B cell (primary cell): ENCODE measurements around the gene UTP11. TPM values are rescaled to one million over a fixed set of nuclear protein-coding genes. Genes with fewer than 3 reads are reported as not detected.

ENCODE experiments used
- ATAC-seq: fragments of 200-7000 bp; cut with Tn5 transposase; one replicate; pipeline ENCODE4 v1.10.0; 2021; ENCODE audit warnings: low read depth, mild to moderate bottlenecking, moderate number of reproducible peaks, moderate library complexity
- CTCF ChIA-PET: fragments of 350-600 bp; sonication (Branson Sonifier 250); formaldehyde crosslinking; loops from one replicate; lab custom pipeline; 2021; ENCODE audit warnings: antibody characterized with exemption, inconsistent platforms; lab: Charles Lee
- POLR2A ChIA-PET: fragments of 350-600 bp; sonication (Branson Sonifier 250); formaldehyde crosslinking; loops from one replicate; lab custom pipeline; 2021; ENCODE audit warnings: antibody characterized with exemption; lab: Charles Lee
- DNase-seq: peaks from one replicate; pipeline ENCODE4 v3.0.0; 2013
- H2AFZ ChIP-seq: 2 replicates; pipeline ENCODE4 v1.6.1; 2012; ENCODE audit warnings: mild to moderate bottlenecking, low read depth, low read length; ENCODE audit not compliant: insufficient read depth, poor library complexity, severe bottlenecking
- H3K27ac ChIP-seq, 2 donors: 1 replicate in 1 of 2; 2 replicates in 1 of 2; pipeline ENCODE4 v1.5.1; 2012 to 2013; ENCODE audit warnings: low read length in 2 of 2, mild to moderate bottlenecking in 2 of 2, moderate library complexity in 1 of 2
- H3K27me3 ChIP-seq, 4 experiments: fragments of 200-600 bp in 1 of 4; sonication (generic) in 1 of 4; replicated peaks in 1 of 4; 1 replicate in 2 of 4; 2 replicates in 2 of 4; pipeline versions ENCODE4 v1.6.1 to v1.7.0; 2013 to 2016; ENCODE audit warnings: low read length in 3 of 4, mild to moderate bottlenecking in 2 of 4, mixed read lengths in 1 of 4, moderate library complexity in 1 of 4; ENCODE audit not compliant: insufficient read depth in 4 of 4, control insufficient read depth in 3 of 4; ENCODE audit errors: control extremely low read depth in 1 of 4
- H3K36me3 ChIP-seq, 2 experiments: replicated peaks in 1 of 2; 1 replicate in 1 of 2; 2 replicates in 1 of 2; pipeline versions ENCODE4 v1.6.1 to v1.7.1; 2013; ENCODE audit warnings: low read length in 1 of 2; ENCODE audit not compliant: insufficient read depth in 2 of 2, control insufficient read depth in 1 of 2; ENCODE audit errors: control extremely low read depth in 1 of 2, extremely low read depth in 1 of 2
- H3K4me1 ChIP-seq, 2 donors: fragments of 200-600 bp in 1 of 2; sonication (generic) in 1 of 2; 1 replicate in 1 of 2; 2 replicates in 1 of 2; pipeline versions ENCODE4 v1.5.1 to v1.6.1; 2013 to 2017; ENCODE audit warnings: low read length in 2 of 2; ENCODE audit not compliant: control insufficient read depth in 2 of 2, insufficient read depth in 2 of 2
- H3K4me2 ChIP-seq: replicated peaks from 2 replicates; pipeline ENCODE3; 2012; ENCODE audit warnings: mild to moderate bottlenecking, low read depth, low read length; ENCODE audit not compliant: poor library complexity, severe bottlenecking
- H3K4me3 ChIP-seq, 5 experiments: fragments of 200-600 bp in 1 of 5; sonication (generic) in 1 of 5; 1 replicate in 3 of 5; 2 replicates in 2 of 5; pipeline versions ENCODE4 v1.5.1 to v1.7.0; 2011 to 2016; ENCODE audit warnings: low read length in 4 of 5, mild to moderate bottlenecking in 4 of 5, low read depth in 2 of 5, control low read depth in 1 of 5, moderate library complexity in 1 of 5; ENCODE audit not compliant: insufficient read depth in 1 of 5; ENCODE audit errors: control extremely low read depth in 1 of 5, extremely low read depth in 1 of 5
- H3K79me2 ChIP-seq: fragments of 200-600 bp; sonication (generic); one replicate; pipeline ENCODE4 v1.6.0; 2016; ENCODE audit warnings: low read length; ENCODE audit not compliant: control insufficient read depth, insufficient read depth
- H3K9ac ChIP-seq: fragments of 200-600 bp; sonication (generic); 2 replicates; pipeline ENCODE4 v1.6.1; 2017; ENCODE audit warnings: mild to moderate bottlenecking, low read length, moderate library complexity
- H3K9me3 ChIP-seq, 3 donors: one replicate each; pipeline versions ENCODE4 v1.6.1 to v1.7.1; 2013; ENCODE audit warnings: low read length in 2 of 3; ENCODE audit not compliant: control insufficient read depth in 2 of 3, insufficient read depth in 1 of 3; ENCODE audit errors: control extremely low read depth in 1 of 3
- H4K20me1 ChIP-seq: 2 replicates; pipeline ENCODE4 v1.6.0; 2012; ENCODE audit warnings: mild to moderate bottlenecking, low read length; ENCODE audit not compliant: insufficient read depth, control insufficient read depth, poor library complexity, severe bottlenecking
- H3K27ac Mint-ChIP-seq: one replicate; pipeline ENCODE4 v1.8.0; 2021; ENCODE audit warnings: mixed read lengths
- H3K27me3 Mint-ChIP-seq: one replicate; pipeline ENCODE4 v1.8.0; 2021; ENCODE audit warnings: mixed read lengths
- H3K4me1 Mint-ChIP-seq: one replicate; pipeline ENCODE4 v1.8.0; 2021; ENCODE audit warnings: mixed read lengths
- H3K4me3 Mint-ChIP-seq: one replicate; pipeline ENCODE4 v1.8.0; 2021; ENCODE audit warnings: mixed read lengths
- H3K9me3 Mint-ChIP-seq: one replicate; pipeline ENCODE4 v1.8.0; 2022; ENCODE audit warnings: mixed read lengths; ENCODE audit not compliant: insufficient read depth
- CTCF ChIP-seq: fragments of 200-600 bp; IDR thresholded peaks from one replicate; pipeline ENCODE4 v1.8.0; 2022; ENCODE audit warnings: antibody characterized with exemption, mild to moderate bottlenecking
- EZH2 ChIP-seq: IDR thresholded peaks from 2 replicates; pipeline ENCODE4 v1.6.1; 2012; ENCODE audit warnings: borderline replicate concordance, low read depth, mild to moderate bottlenecking, moderate library complexity, low read length; ENCODE audit not compliant: insufficient read depth, poor library complexity, severe bottlenecking
- WGBS: methylation state at CpG from one replicate; pipeline ENCODE4 v1.1.5; 2013; ENCODE audit warnings: missing lambda C conversion rate; ENCODE audit not compliant: insufficient coverage; 5-methylcytosine and 5-hydroxymethylcytosine counted together
- intact Hi-C: fragments of 100-400 bp; cut with micrococcal nuclease; formaldehyde crosslinking; loops from one replicate; pipeline ENCODE4 v1.10.0; 2022
- polyA plus RNA-seq: library from polyadenylated mRNA; depleted of rRNA; stranded (reverse); fragments of >200 nt; gene quantifications from 2 replicates; pipeline ENCODE4 v1.2.3, GENCODE V29; 2012
- total RNA-seq, 2 donors: library from RNA; stranded (reverse); fragments of 120-200 nt in 1 of 2; gene quantifications; 1 replicate in 1 of 2; 2 replicates in 1 of 2; pipeline versions ENCODE4 v1.2.3 to v1.2.4, GENCODE V29; 2013 to 2022

The UTP11 gene
- total and polyA plus RNA-seq, 2 donors (not counting 1 experiment from before 2014, with no cell fraction given): 6.0 to 16.8 TPM

GRCh38 chr1:38034871-38035270, 22.3 kb downstream of the UTP11 start:
- H3K27ac ChIP-seq: no peak overlapping the region
- no peak overlapping the region for H3K4me3 ChIP-seq
- H3K27me3 ChIP-seq: peaks cover 0 to 19% (median 0%) of the 10 kb centered on the region in 4 experiments
- intact Hi-C loops: no loop called here
- H3K9ac ChIP-seq: no peak overlapping the region
- Mint-ChIP-seq H3K27me3 (peaks cover 28% of the 10 kb centered on the region), H3K9me3 (no peaks in the 10 kb centered on the region), H3K4me1 (peaks cover 6% of the 10 kb centered on the region), H3K27ac (no peak overlapping the region), H3K4me3 (no peak overlapping the region)
- H3K9me3 ChIP-seq: no peaks in the 10 kb centered on the region
- no peaks in the 10 kb centered on the region for H3K36me3 ChIP-seq
- H4K20me1 ChIP-seq: no peaks in the 10 kb centered on the region
- peaks cover 4 to 11% of the 10 kb centered on the region in 2 donors for H3K4me1 ChIP-seq
- ChIA-PET CTCF (interaction anchor here (0.7 kb wide), 1 partner anchor 550 kb away, joined by 3 read pairs; no protein-coding TSS in a partner anchor), POLR2A (no interaction called here)
- H2AFZ ChIP-seq: no peak overlapping the region
- no peaks in the 10 kb centered on the region for H3K79me2 ChIP-seq
- ATAC-seq (no peak), DNase-seq (no peak)
- WGBS: over 99% methylated on average over 11 of the region's 13 CpGs
- H3K4me2 ChIP-seq: no peak overlapping the region
- TF ChIP-seq EZH2: no peak
- no peak for TF ChIP-seq CTCF

GRCh38 chr1:38037221-38037939, 24.8 kb downstream of the UTP11 start:
- ATAC-seq (no peak), DNase-seq (no peak)
- Mint-ChIP-seq H3K4me3 (no peak overlapping the region), H3K27me3 (peaks cover 47% of the 10 kb centered on the region), H3K9me3 (no peaks in the 10 kb centered on the region), H3K4me1 (no peaks in the 10 kb centered on the region), H3K27ac (no peak overlapping the region)
- Histone ChIP-seq H3K79me2 (no peaks in the 10 kb centered on the region), H4K20me1 (no peaks in the 10 kb centered on the region), H3K9ac (no peak overlapping the region), H3K4me1 (no peaks in the 10 kb centered on the region), H3K27me3 (peaks cover 0 to 39% (median 18%) of the 10 kb centered on the region in 4 experiments), H3K27ac (no peak overlapping the region), H2AFZ (no peak overlapping the region), H3K36me3 (no peaks in the 10 kb centered on the region), H3K4me3 (no peak overlapping the region), H3K9me3 (peaks cover 0 to 5% (median 0%) of the 10 kb centered on the region in 3 donors), H3K4me2 (no peak overlapping the region)
- TF ChIP-seq EZH2: no peak
- TF ChIP-seq CTCF: peak; percentile 19
- ChIA-PET CTCF (interaction anchor here (0.6 to 1.5 kb wide), 5 partner anchors 10 to 782 kb away, joined by 3 to 7 read pairs (median 3); no protein-coding TSS in a partner anchor), POLR2A (no interaction called here)
- WGBS: 100% methylated on average over 1 of the region's 5 CpGs
- intact Hi-C loops: no loop called here
